ENCODE measurements around the gene CDCP2. TPM values are rescaled to one million over a fixed set of nuclear protein-coding genes. Genes with fewer than 3 reads are reported as not detected.

CDCP2 gene
- total and polyA plus RNA-seq, 2 of the 8 experiments (the other 6 are each of a cell fraction or from before 2014, with no cell fraction given), result not detected

GRCh38 chr1:54112027-54112426 is 40.8 kb downstream of the CDCP2 start:
- WGBS, 2 experiments (ENCODE audit: extremely low coverage in 1 of 2, insufficient coverage in 1 of 2, insufficient read length in 1 of 2, insufficient replicate concordance in 2 of 2, low coverage in 1 of 2, low lambda C conversion rate in 2 of 2, missing lambda C conversion rate in 1 of 2), result 98% methylated on average over 7 of the region's 7 CpGs; no CpG with 5 or more reads in 1 of the 2 experiments
- H3K14ac ChIP-seq (ENCODE audit: insufficient read length), result no peak overlapping the region
- no peaks in the 10 kb centered on the region for H3K23me2 ChIP-seq (ENCODE audit: low read depth, low read length)
- no peak overlapping the region for H3K23ac ChIP-seq (ENCODE audit: insufficient read length)
- H2AK5ac ChIP-seq (ENCODE audit: low read depth, low read length), result no peak overlapping the region
- no peak overlapping the region for H3K4ac ChIP-seq (replicated peaks; ENCODE audit: insufficient read length, low read depth, low read length)
- no peaks in the 10 kb centered on the region for H3K79me2 ChIP-seq (ENCODE audit: control insufficient read depth in 1 of 2, insufficient read depth in 2 of 2, low read length in 2 of 2)
- H4K8ac ChIP-seq (ENCODE audit: extremely low read depth, insufficient read depth, low read length), result no peak overlapping the region
- H3K27me3 ChIP-seq (replicated peaks in 1 of 4; ENCODE audit: control insufficient read depth in 3 of 4, extremely low read depth in 1 of 4, insufficient read depth in 3 of 4, low read length in 3 of 4), result no peaks in the 10 kb centered on the region; a peak in 1 of 7 replicates
- H2BK120ac ChIP-seq (replicated peaks; ENCODE audit: low read depth, low read length), result no peak overlapping the region
- ChIA-PET CTCF (ENCODE audit: partially characterized antibody) (interaction anchor here (0.9 to 3.5 kb wide), 9 partner anchors 10 to 689 kb away, joined by 3 to 19 read pairs (median 4); partner anchors contain the start of gene TTC22), POLR2A (ENCODE audit: partially characterized antibody) (interaction anchor here (0.6 to 0.9 kb wide), 2 partner anchors 23 to 193 kb away, joined by 3 read pairs; no protein-coding TSS in a partner anchor)
- no peaks in the 10 kb centered on the region for H3K36me3 ChIP-seq (ENCODE audit: control insufficient read depth in 2 of 4, insufficient read depth in 4 of 4, low read length in 3 of 4)
- no peaks in the 10 kb centered on the region for H4K20me1 ChIP-seq (replicated peaks in 1 of 2; ENCODE audit: control insufficient read depth in 1 of 2, insufficient read depth in 2 of 2, low read length in 2 of 2)
- FAIRE-seq (no peak), DNase-seq (ENCODE audit: low read depth in 1 of 2, low spot score in 2 of 2) (peak in 1 of 2 experiments; percentile 17)
- no peak overlapping the region for H2BK5ac ChIP-seq (ENCODE audit: low read depth, low read length)
- no peak overlapping the region for H3K9ac ChIP-seq (replicated peaks in 1 of 4; ENCODE audit: extremely low read depth in 1 of 4, low read depth in 3 of 4, low read length in 3 of 4)
- H3K4me1 ChIP-seq (replicated peaks in 1 of 4; ENCODE audit: control insufficient read depth in 3 of 4, insufficient read depth in 4 of 4, low read length in 3 of 4), result peaks cover 0 to 4% (median 0%) of the 10 kb centered on the region in 4 experiments; a peak in 1 of 7 replicates
- H2BK15ac ChIP-seq (ENCODE audit: low read length), result no peak overlapping the region
- H2BK12ac ChIP-seq (ENCODE audit: low read depth, low read length), result no peak overlapping the region
- no peak overlapping the region for H4K5ac ChIP-seq (ENCODE audit: insufficient read length, low read depth, low read length)
- H2AFZ ChIP-seq (ENCODE audit: low read length), result no peak overlapping the region
- no peak overlapping the region for H3K4me2 ChIP-seq (ENCODE audit: insufficient read depth in 1 of 2, low read depth in 2 of 2, low read length in 2 of 2)
- H3K79me1 ChIP-seq (ENCODE audit: low read depth, low read length), result no peaks in the 10 kb centered on the region
- no peak overlapping the region for H3K27ac ChIP-seq (ENCODE audit: low read depth, low read length)
- H3K9me3 ChIP-seq (ENCODE audit: insufficient read depth in 2 of 2, low read depth in 1 of 2, low read length in 1 of 2), result no peaks in the 10 kb centered on the region
- no peak overlapping the region for H2BK20ac ChIP-seq (ENCODE audit: low read length)
- no peak overlapping the region for H3K4me3 ChIP-seq (ENCODE audit: extremely low read depth in 1 of 4, insufficient read depth in 2 of 4, low read depth in 3 of 4, low read length in 4 of 4)
- no peak overlapping the region for H4K91ac ChIP-seq (replicated peaks; ENCODE audit: insufficient read length, low read length)
- no peak overlapping the region for H3K18ac ChIP-seq (ENCODE audit: extremely low read depth, low read length)
- H3K56ac ChIP-seq (replicated peaks; ENCODE audit: insufficient read length, low read depth, low read length), result no peak overlapping the region
- TF ChIP-seq MAFK (IDR thresholded peaks at IDR 0.05; ENCODE audit: low read depth, low read length) (no peak), JUN (IDR thresholded peaks at IDR 0.05; ENCODE audit: low read depth, low read length) (no peak), CBX5 (IDR thresholded peaks at IDR 0.05; ENCODE audit: low read depth, low read length) (no peak), SIX5 (IDR thresholded peaks at IDR 0.05; ENCODE audit: low read depth, low read length) (no peak)

Data from H1 (cell line).